GM19467 (cell line): ENCODE results near the gene COQ8B.

Experiments used
- ATAC-seq: cut with Tn5 transposase; IDR thresholded peaks from one replicate; pipeline ENCODE4 v1.9.1; 2021; ENCODE audit warnings: mild to moderate bottlenecking, moderate library complexity; ENCODE audit not compliant: unreplicated experiment

The COQ8B gene

GRCh38 chr19:40693150-40693788 lies 23.4 kb downstream of the COQ8B start:
- ATAC-seq = no peak

GRCh38 chr19:40692212-40692551 lies 24.5 kb downstream of the COQ8B start:
- ATAC-seq = no peak

- ATAC-seq = no peak
Measured at GRCh38 chr19:40691421-40692211, 25.1 kb downstream of the COQ8B start.

GRCh38 chr19:40690693-40691420 lies 25.8 kb downstream of the COQ8B start:
- peak; percentile 46 for ATAC-seq

- ATAC-seq = no peak
Measured at GRCh38 chr19:40690050-40690692, 26.5 kb downstream of the COQ8B start, which contains the start of gene NUMBL. NUMBL (minus strand) TSS chr19:40690651; CDS start chr19:40690483, 168 bp downstream.

GRCh38 chr19:40689339-40690049 lies 27.2 kb downstream of the COQ8B start:
- no peak for ATAC-seq

GRCh38 chr19:40688987-40689338 lies 27.7 kb downstream of the COQ8B start:
- ATAC-seq = no peak

GRCh38 chr19:40688309-40688708 lies 28.4 kb downstream of the COQ8B start:
- no peak for ATAC-seq

GRCh38 chr19:40687525-40688016 lies 29.1 kb downstream of the COQ8B start:
- no peak for ATAC-seq

- ATAC-seq = no peak
Measured at GRCh38 chr19:40686882-40687524, 29.7 kb downstream of the COQ8B start.

- no peak for ATAC-seq
Measured at GRCh38 chr19:40685563-40685962, 31.1 kb downstream of the COQ8B start.

GRCh38 chr19:40685016-40685526 lies 31.6 kb downstream of the COQ8B start:
- ATAC-seq = no peak

- ATAC-seq = no peak
Measured at GRCh38 chr19:40684280-40684679, 32.4 kb downstream of the COQ8B start.

GRCh38 chr19:40683437-40683836 lies 33.2 kb downstream of the COQ8B start:
- no peak for ATAC-seq

- no peak for ATAC-seq
Measured at GRCh38 chr19:40682431-40682964, 34.2 kb downstream of the COQ8B start.

GRCh38 chr19:40681039-40681438 lies 35.6 kb downstream of the COQ8B start:
- no peak for ATAC-seq

GRCh38 chr19:40677156-40677555 lies 39.5 kb downstream of the COQ8B start:
- ATAC-seq = no peak

GRCh38 chr19:40674291-40674690 lies 42.4 kb downstream of the COQ8B start:
- ATAC-seq = no peak

- no peak for ATAC-seq
Measured at GRCh38 chr19:40673397-40673796, 43.3 kb downstream of the COQ8B start.
